ENCODE measurements around the gene CLEC4A. TPM values are rescaled to one million over a fixed set of nuclear protein-coding genes. Genes with fewer than 3 reads are reported as not detected.
"Not testable (repeated sequence)": the region's sequence is repeated elsewhere in the genome, so short reads cannot be mapped to it uniquely, and the experiment has no call there.

CLEC4A gene
- total RNA-seq, 1 donor from 2014 or later = 0.43 TPM

DNA sequence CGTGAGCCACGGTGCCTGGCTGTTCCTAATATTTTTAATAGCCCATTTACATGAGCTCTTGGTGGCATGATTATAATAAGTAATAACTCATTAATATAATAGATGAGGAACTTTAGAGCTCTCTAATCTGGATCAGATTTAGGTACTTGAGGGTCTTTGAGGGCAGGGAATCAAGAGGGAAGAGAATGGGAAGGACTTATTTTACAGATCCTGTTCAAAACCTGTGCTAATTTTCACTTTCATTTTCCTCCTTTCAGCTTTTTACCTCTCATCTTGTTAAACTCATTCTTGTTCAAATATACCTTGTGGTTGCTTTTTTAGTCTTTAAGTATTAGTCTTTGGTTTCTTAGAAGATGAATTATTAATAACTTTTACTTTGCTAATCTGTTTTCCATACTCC, 35.8 kb upstream of the CLEC4A start:
- no peak for DNase-seq (ENCODE audit: low spot score)
- Mint-ChIP-seq H3K36me3 (peaks cover 8% of the 10 kb centered on the region), H3K27ac (no peak overlapping the region), H3K4me1 (peaks cover 9% of the 10 kb centered on the region), H3K27me3 (ENCODE audit: insufficient read depth, low read depth) (no peaks in the 10 kb centered on the region), H3K9me3 (no peaks in the 10 kb centered on the region), H3K4me3 (no peak overlapping the region)
- Histone ChIP-seq H3K4me2 (no peak overlapping the region), H3K4me1 (no peaks in the 10 kb centered on the region), H3K4me3 (no peak overlapping the region), H3K27ac (no peak overlapping the region), H4K20me1 (ENCODE audit: low read depth) (no peaks in the 10 kb centered on the region), H3F3A (ENCODE audit: low read depth) (no peaks in the 10 kb centered on the region), H3K9ac (no peak overlapping the region), H3K79me2 (ENCODE audit: low read depth) (peaks cover 54% of the 10 kb centered on the region), H3K36me3 (peaks cover 3% of the 10 kb centered on the region), H2AFZ (replicated peaks) (no peak overlapping the region), H3K9me3 (ENCODE audit: low read depth) (no peaks in the 10 kb centered on the region), H3K27me3 (no peaks in the 10 kb centered on the region)
- TF ChIP-seq EZH2 (IDR thresholded peaks at IDR 0.05) = no peak
- TF ChIP-seq CTCF (IDR thresholded peaks at IDR 0.05) = no peak
- no peak for TF ChIP-seq EZH2phosphoT487 (IDR thresholded peaks at IDR 0.05)

DNA sequence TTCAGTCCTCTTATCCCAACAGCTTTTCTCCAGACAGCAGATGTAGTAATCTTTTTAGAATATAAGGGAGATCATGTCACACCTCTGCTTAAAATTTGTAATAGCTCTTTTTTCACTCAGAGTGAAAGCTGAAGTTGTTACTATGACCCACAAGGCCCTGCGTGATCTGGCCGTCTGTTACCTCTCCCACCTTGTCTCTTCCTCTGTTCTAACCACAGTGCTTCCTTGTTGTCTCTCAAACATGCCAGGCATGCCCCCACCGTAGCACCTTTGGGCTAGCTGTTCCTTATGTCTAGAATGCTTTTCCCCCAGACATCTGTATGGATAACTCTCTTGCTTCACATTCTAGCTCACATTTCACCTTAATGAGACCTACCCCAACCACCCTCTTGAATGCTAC, 34.8 kb upstream of the CLEC4A start:
- H2AFZ ChIP-seq (replicated peaks) = no peak overlapping the region
- no peaks in the 10 kb centered on the region for H3K27me3 ChIP-seq
- no peak overlapping the region for H3K4me3 ChIP-seq
- no peaks in the 10 kb centered on the region for H3K9me3 ChIP-seq (ENCODE audit: low read depth)
- Mint-ChIP-seq H3K27me3 (ENCODE audit: insufficient read depth, low read depth) (no peaks in the 10 kb centered on the region), H3K9me3 (no peaks in the 10 kb centered on the region), H3K4me1 (peaks cover 4% of the 10 kb centered on the region), H3K36me3 (peaks cover 13% of the 10 kb centered on the region), H3K27ac (no peak overlapping the region), H3K4me3 (no peak overlapping the region)
- no peaks in the 10 kb centered on the region for H3F3A ChIP-seq (ENCODE audit: low read depth)
- DNase-seq (ENCODE audit: low spot score) = no peak
- H4K20me1 ChIP-seq (ENCODE audit: low read depth) = no peaks in the 10 kb centered on the region
- no peaks in the 10 kb centered on the region for H3K4me1 ChIP-seq
- H3K9ac ChIP-seq = no peak overlapping the region
- H3K79me2 ChIP-seq (ENCODE audit: low read depth) = peaks cover 45% of the 10 kb centered on the region
- no peak overlapping the region for H3K4me2 ChIP-seq
- TF ChIP-seq CTCF (IDR thresholded peaks at IDR 0.05) (no peak), EZH2 (IDR thresholded peaks at IDR 0.05) (no peak), EZH2phosphoT487 (IDR thresholded peaks at IDR 0.05) (no peak)
- H3K27ac ChIP-seq = no peak overlapping the region
- peaks cover 6% of the 10 kb centered on the region for H3K36me3 ChIP-seq

DNA sequence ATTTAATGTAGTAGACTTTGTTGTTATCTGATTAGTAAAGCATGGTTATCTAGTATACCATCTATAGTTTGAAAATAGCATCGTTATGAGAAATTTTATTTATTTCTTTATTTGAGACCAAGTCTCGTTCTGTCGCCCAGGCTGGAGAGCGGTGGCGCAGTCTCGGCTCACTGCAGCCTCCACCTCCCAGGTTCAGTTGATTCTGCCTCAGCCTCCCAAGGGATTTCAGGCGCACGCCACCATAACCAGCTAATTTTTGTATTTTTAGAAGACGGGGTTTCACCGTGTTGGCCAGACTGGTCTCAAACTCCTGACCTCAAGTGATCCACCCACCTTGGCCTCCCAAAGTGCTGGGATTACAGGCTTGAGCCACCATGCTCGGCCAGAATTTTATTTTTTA, 34.1 kb upstream of the CLEC4A start:
- H3K27me3 Mint-ChIP-seq (ENCODE audit: insufficient read depth, low read depth); H3K27ac ChIP-seq; H4K20me1 ChIP-seq (ENCODE audit: low read depth); DNase-seq (ENCODE audit: low spot score); H3K27ac Mint-ChIP-seq; H2AFZ ChIP-seq (replicated peaks); H3K36me3 ChIP-seq; H3F3A ChIP-seq (ENCODE audit: low read depth); H3K4me3 ChIP-seq; H3K4me3 Mint-ChIP-seq; H3K9me3 Mint-ChIP-seq; H3K27me3 ChIP-seq; H3K9me3 ChIP-seq (ENCODE audit: low read depth); H3K4me1 Mint-ChIP-seq; H3K4me2 ChIP-seq; H3K4me1 ChIP-seq: not testable (repeated sequence)
- H3K9ac ChIP-seq = peak overlapping the region; percentile 27
- peaks cover 38% of the 10 kb centered on the region for H3K79me2 ChIP-seq (ENCODE audit: low read depth)
- H3K36me3 Mint-ChIP-seq = peaks cover 17% of the 10 kb centered on the region

- Histone ChIP-seq H2AFZ (replicated peaks) (no peak overlapping the region), H3K9ac (peak overlapping the region; percentile 27), H3F3A (ENCODE audit: low read depth) (no peaks in the 10 kb centered on the region), H3K4me1 (no peaks in the 10 kb centered on the region), H4K20me1 (ENCODE audit: low read depth) (no peaks in the 10 kb centered on the region), H3K27ac (no peak overlapping the region), H3K9me3 (ENCODE audit: low read depth) (no peaks in the 10 kb centered on the region), H3K79me2 (ENCODE audit: low read depth) (peaks cover 33% of the 10 kb centered on the region), H3K4me3 (no peak overlapping the region), H3K27me3 (no peaks in the 10 kb centered on the region), H3K4me2 (no peak overlapping the region), H3K36me3 (peaks cover 6% of the 10 kb centered on the region)
- TF ChIP-seq EZH2 (IDR thresholded peaks at IDR 0.05) = no peak
- no peak for TF ChIP-seq CTCF (IDR thresholded peaks at IDR 0.05)
- no peak for TF ChIP-seq EZH2phosphoT487 (IDR thresholded peaks at IDR 0.05)
- Mint-ChIP-seq H3K4me3 (no peak overlapping the region), H3K36me3 (peaks cover 19% of the 10 kb centered on the region), H3K9me3 (no peaks in the 10 kb centered on the region), H3K4me1 (no peaks in the 10 kb centered on the region), H3K27me3 (ENCODE audit: insufficient read depth, low read depth) (no peaks in the 10 kb centered on the region), H3K27ac (no peak overlapping the region)
- no peak for DNase-seq (ENCODE audit: low spot score)
Observed at GRCh38 chr12:8089716-8090115, 33.7 kb upstream of the CLEC4A start.
